ENCODE results near the gene CNDP1.
"Not testable (repeated sequence)": the region's sequence is repeated elsewhere in the genome, so short reads cannot be mapped to it uniquely, and the experiment has no call there.

CNDP1 gene

DNA sequence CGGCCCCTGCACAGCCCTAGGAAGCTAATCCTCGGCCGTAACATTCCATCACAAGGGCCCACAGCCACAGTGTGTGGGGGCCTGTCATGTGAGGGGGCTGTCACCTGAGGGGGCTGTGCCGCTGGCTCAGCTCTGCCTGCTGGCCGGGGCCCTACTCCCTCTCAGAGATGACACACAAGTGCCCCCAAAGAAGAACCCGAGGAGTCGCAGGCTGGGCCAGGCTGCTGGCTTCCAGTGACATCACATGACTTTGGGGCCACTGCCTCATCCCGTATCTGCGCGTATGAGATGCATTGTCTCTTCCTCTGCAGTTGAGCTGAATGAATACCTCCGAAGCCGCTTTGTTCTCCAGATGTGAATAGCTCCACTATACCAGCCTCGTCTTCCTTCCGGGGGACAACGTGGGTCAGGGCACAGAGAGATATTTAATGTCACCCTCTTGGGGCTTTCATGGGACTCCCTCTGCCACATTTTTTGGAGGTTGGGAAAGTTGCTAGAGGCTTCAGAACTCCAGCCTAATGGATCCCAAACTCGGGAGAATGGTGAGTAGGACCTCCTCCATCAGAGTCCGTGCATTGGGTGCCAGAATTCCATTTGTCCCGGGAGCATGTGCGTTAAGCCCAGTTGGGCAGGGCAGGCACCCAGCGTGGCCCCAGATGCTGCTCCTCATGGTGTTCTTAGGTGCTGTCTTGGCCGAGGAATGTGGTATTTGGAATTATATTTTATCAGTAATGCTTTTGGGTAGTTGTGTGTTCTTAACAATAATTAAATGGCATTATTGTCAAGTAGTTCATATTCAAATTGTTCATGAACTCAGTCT is at the start of gene CNDP1:
CNDP1 (plus strand) TSS at position 351 of the 820 bp plus-strand sequence; CDS start at position 519, 168 bp downstream.
- no peak for DNase-seq

DNA sequence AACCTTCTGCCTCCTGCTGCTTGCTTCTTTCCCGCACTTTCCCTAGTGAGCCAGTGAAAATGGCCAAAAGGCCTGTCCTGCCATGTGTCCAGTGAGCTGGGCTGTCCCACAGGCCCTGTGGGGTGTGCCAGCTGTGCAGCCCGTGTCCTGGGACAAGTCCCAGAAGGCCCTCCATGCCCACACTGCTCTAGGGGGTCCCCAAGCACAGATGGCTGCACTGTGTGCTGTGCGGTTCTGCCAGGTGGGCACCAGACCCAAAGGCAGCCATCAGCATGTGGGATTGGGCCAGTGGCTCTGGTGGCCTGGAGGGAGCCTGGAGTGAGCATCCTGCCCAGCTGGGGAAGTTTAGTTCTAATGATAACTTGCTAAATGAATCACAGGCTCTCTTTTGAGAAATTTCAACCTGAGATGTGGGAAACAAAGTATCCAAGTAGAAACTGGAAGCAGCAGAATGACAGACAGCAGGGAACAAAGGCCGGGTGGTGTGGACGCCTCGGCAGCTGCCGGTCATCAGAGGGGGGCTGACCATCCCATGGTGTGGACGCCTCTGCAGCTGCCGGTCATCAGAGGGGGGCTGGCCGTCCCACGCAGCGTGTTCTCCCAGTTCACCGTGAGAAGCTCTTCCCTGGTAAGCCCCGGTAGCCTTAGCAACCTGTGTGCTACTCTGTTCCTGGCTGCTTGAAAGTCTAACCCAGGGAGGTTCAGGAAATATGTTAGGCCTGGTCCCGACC is 48.0 kb upstream of the CNDP1 start:
- DNase-seq, result no peak

- no peak for DNase-seq
These were observed 45.9 kb upstream of the CNDP1 start for GRCh38 chr18:74488354-74488753.

DNA sequence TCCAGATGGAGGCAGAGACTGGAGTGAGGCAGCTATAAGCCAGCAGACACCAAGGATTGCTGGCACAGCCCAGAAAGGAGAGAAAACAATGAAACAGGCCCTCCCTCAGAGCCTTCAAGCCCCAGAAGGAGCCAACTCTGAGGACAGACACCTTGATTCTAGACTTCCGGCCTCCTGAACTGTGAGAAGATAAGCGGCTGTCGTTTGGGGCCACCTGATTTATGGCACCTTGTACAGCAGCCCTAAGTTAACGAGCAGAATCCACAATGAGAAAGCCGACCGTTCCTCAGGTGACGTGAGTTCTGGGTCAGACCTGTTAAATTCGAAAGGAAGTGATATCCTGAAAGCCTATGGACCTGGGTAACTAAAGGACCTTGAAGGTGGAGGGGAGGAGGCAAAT is 45.4 kb upstream of the CNDP1 start:
- no peak for DNase-seq

DNA sequence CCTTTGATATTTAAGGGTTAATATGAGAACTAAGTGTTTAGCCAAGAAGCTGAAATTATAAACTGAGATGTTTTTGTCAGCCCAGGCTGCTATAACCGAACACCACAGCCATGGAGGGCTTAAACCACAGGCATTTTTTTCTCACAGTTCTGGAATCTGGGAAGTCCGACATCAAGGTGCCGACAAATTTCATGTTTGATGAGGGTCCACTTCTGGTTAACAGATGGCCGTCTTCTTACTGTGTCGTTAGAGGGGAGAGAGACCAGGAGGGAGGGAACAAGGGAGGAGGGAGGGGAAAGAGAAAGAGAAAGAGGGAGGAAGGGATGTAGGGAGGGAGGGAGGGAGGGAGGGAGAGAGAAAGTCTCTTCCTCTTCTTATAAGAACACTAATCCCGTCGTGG is 44.6 kb upstream of the CNDP1 start:
- DNase-seq, result no peak

GRCh38 chr18:74492259-74492658 is 42.0 kb upstream of the CNDP1 start:
- no peak for DNase-seq

GRCh38 chr18:74493689-74494088 is 40.6 kb upstream of the CNDP1 start:
- DNase-seq, result peak; percentile 50

GRCh38 chr18:74494514-74494913 is 39.8 kb upstream of the CNDP1 start:
- DNase-seq, result no peak

DNA sequence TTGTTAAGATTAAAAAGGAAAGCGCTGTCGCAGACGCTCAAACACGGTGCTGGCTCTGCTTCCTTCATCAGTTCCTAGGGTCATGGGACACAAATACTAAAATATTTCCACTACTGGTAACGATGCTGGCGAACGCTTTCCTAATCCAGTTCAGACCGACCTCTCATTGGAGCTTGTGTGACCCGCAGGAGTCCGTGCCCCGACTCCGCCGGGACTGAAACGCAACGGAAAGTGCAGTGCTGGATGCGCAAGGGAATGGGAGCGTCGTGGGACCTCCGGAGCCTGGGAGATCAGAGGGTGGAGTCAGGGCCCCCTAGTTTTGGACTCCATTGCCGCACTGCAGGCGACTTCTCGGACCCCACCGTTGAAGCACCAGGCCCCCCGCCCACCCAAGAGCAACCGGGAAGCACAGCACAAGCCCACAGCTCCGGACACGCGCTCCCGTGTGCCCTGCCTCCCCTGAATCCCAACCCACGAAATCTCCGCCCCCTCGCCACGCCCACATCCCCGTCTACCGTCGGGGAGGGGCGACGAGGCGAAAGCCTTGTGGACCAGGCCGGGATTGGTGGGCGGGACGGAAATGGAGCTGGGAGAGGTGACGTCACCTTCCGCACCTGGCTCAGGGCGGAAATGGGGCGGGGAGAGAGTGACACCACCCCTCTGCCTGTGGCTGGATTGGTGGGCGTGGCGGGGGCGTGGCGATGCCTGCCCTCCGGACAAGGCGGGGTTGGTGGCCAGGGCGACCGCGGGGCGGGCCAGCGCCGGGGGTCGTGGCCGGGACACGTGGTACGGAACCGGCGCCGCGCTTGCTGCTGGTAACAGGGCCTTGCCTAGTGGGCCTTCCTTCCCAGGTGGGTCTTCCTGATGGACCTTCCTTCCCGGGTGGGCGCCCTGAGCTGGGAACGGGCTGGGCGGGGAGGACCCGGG is 38.5 kb upstream of the CNDP1 start, which contains the start of gene CNDP2:
CNDP2 (plus strand) TSS at position 783 of the 927 bp plus-strand sequence. CDS start 3,611 bp downstream, outside the sequence.
- DNase-seq, result peak; percentile 100

GRCh38 chr18:74496508-74497323 is 37.6 kb upstream of the CNDP1 start:
- DNase-seq, result peak; percentile 54

GRCh38 chr18:74497324-74497676 is 37.0 kb upstream of the CNDP1 start:
- peak; percentile 21 for DNase-seq

GRCh38 chr18:74497778-74498177 is 36.5 kb upstream of the CNDP1 start:
- DNase-seq, result peak; percentile 15

GRCh38 chr18:74498712-74499627 is 35.3 kb upstream of the CNDP1 start:
- peak; percentile 88 for DNase-seq

DNA sequence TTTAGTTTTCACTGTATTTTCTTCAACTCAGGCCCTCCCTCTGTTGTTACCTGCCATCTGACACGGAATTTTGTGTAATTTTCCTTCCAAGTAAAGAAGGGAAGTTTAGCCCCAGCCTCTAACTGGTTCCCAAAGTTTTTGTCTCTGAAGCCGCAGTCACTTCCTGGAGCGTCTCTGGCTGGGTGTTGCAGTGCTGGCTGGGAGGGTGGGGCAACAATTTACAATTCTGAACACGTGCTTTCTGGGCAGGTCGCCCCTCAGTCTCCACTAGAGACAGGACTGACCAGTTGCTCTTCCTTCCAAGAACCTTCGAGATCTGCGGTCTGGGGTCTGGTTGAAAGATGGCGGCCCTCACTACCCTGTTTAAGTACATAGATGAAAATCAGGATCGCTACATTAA is 34.7 kb upstream of the CNDP1 start:
- DNase-seq, result peak; percentile 78

DNA sequence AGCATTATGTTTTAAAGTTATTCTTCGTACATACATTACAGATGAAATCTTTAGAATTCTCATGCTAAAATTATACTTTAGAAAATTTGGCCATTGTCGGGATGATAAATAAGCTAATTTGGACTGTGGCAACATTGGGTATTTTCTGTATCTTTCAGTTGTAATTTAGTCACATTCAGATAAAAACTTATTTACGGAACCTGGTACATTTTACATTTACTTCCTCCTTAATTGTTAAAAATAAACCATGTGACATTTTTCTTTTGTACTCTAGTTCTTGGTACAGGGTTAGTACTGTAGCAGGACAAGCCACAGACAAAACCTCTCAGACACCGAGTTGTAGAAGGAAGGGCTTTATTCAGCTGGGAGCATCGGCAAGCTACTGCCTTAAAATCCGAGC is 33.9 kb upstream of the CNDP1 start:
- no peak for DNase-seq

DNA sequence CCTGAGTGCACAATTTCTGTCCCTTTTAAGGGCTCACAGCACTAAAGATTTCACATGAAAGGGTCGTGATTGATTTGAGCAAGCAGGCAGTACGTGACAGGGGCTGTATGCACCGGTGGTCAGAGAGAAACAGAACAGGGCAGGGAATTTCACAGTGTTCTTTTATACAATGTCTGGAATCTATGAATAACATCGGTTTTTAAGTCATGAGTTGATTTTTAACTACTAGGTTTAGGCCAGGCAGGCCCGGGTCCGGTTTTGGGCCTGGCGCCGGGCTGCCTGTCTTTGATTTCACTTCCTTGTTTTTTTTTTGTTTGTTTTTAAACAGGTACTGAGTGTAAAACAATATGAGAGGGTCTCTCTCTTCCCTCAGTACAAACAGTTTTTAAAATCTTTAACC is 33.5 kb upstream of the CNDP1 start:
- DNase-seq, result not testable (repeated sequence)

DNA sequence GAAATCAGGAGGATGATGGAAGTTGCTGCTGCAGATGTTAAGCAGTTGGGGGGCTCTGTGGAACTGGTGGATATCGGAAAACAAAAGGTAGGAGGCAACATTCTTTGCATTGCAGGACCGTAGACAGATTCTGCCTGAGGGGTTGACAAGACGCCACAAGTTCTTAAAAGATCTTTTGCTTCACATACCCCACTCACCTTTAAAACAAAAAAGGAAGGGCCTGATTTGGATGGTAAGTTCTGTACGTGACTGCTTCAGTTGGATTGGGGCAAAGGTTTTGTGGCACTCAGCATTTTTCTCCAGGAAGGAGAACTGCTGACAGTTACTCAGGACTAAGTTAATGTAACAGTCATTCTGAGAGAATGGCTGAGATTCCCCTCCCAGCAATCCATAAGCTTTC is 32.9 kb upstream of the CNDP1 start:
- no peak for DNase-seq

DNA sequence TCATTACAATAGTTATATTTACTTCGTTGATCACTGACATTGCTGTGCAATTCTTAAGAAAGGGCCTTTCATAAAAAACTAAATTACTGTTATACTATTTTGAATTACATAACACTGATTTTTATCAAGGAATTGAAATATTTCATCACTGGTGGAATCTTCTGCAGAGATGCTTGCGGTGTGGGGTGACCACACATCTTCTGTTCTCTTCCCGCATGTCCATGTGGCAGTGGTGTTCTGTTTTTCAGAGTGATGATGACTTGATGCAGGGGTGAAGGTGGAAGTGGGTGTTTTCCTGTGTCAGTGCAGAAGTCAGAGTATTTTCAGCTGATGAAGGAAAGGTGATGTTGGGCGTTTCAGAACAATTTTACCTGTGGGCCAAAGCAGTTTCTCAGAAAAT is 31.2 kb upstream of the CNDP1 start:
- no peak for DNase-seq

DNA sequence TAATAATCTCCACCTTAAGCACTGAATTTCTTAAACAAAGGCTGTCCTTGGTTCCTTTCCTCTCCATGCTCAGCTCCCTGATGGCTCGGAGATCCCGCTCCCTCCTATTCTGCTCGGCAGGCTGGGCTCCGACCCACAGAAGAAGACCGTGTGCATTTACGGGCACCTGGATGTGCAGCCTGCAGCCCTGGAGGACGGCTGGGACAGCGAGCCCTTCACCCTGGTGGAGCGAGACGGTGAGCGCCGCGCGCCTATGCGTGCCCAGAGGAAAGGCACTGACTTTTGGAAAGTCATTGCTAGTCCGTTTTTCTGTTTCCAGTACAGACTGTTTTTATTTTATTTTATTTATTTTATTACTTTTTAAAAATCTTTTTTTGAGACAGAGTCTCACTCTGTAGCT is 28.5 kb upstream of the CNDP1 start:
- DNase-seq, result no peak

DNA sequence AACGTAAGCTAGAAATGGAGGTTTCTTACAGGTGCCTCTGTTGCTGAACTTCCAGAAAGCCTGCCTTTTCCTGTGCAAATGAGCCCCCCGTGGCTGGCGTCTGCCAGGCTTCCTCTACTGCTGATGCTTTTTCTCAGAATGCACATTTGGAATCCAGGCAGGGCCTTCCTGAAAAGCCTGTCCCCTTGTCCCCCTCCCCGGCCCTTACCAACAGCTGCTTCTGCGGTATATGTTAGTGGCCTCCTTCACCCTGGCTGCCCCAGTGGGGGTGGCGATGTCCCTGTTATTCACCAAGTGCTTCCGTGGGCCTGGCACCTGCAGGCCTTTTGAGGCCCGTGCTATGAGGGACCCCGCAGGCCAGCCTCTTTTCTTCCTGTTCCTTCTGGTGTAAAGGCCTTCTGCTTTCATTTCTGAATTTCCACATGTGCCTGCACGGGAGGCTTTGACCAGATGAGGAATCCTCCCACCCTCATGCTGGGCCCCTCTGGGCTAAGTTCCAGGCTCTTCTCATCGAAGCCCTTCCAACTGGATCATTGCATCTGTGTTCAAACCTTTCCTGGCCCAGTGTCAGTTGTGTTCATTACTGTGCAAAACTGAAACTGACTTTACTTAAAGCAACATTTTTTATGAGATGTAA is 27.7 kb upstream of the CNDP1 start:
- no peak for DNase-seq
